WTC11 (cell line): ENCODE results near the gene PROSER3. TPM values are rescaled to one million over a fixed set of nuclear protein-coding genes. Genes with fewer than 3 reads are reported as not detected.

Experiments used
- total RNA-seq: library from RNA; stranded (reverse); gene quantifications from 3 replicates; pipeline ENCODE4 v1.2.3, GENCODE V29; 2021

Gene PROSER3
- total RNA-seq, 1 experiment from 2014 or later = 32.9 TPM

Other genes with a start within 250 kb of the PROSER3 start
- gene DMKN, start 244.5 kb upstream of the PROSER3 start, total RNA-seq = 284 to 302 TPM (median 285 TPM) in 3 replicates
- gene SBSN, start 229.9 kb upstream of the PROSER3 start, total RNA-seq = 0.15 to 0.39 TPM in 2 of 3 replicates, not detected in the other
- 0.20 to 0.30 TPM in 2 of 3 replicates, not detected in the other for gene GAPDHS, start 224.7 kb upstream of the PROSER3 start, total RNA-seq
- 132 to 135 TPM (median 132 TPM) in 3 replicates for gene TMEM147, start 212.6 kb upstream of the PROSER3 start, total RNA-seq
- gene ATP4A, start 194.5 kb upstream of the PROSER3 start, total RNA-seq = 0.59 to 1.2 TPM (median 1.1 TPM) in 3 replicates
- not detected in 3 replicates for gene PMIS2, start 172.0 kb upstream of the PROSER3 start, total RNA-seq
- gene HAUS5, start 145.4 kb upstream of the PROSER3 start, total RNA-seq = 23.5 to 25.4 TPM (median 24.4 TPM) in 3 replicates
- 84.7 to 94.9 TPM (median 88.6 TPM) in 3 replicates for gene RBM42, start 129.1 kb upstream of the PROSER3 start, total RNA-seq
- 1.4 to 1.9 TPM (median 1.7 TPM) in 3 replicates for gene ETV2, start 116.4 kb upstream of the PROSER3 start, total RNA-seq
- gene COX6B1, start 109.9 kb upstream of the PROSER3 start, total RNA-seq = 523 to 536 TPM (median 526 TPM) in 3 replicates
- gene UPK1A, start 91.7 kb upstream of the PROSER3 start, total RNA-seq = 1.6 to 3.0 TPM (median 2.7 TPM) in 3 replicates
- gene ZBTB32, start 53.6 kb upstream of the PROSER3 start, total RNA-seq = 0.11 to 0.34 TPM (median 0.18 TPM) in 3 replicates
- gene KMT2B, start 40.2 kb upstream of the PROSER3 start, total RNA-seq = 53.6 to 66.6 TPM (median 58.1 TPM) in 3 replicates
- 9.9 to 12.7 TPM (median 12.3 TPM) in 3 replicates for gene IGFLR1, start 15.7 kb upstream of the PROSER3 start, total RNA-seq
- gene U2AF1L4, start 12.8 kb upstream of the PROSER3 start, total RNA-seq = 19.7 to 20.9 TPM (median 20.8 TPM) in 3 replicates
- gene PSENEN, start 12.5 kb upstream of the PROSER3 start, total RNA-seq = 80.3 to 85.3 TPM (median 84.0 TPM) in 3 replicates
- 4.7 to 6.4 TPM (median 5.6 TPM) in 3 replicates for gene LIN37, start 9.6 kb upstream of the PROSER3 start, total RNA-seq
- 1.4 to 2.5 TPM (median 1.7 TPM) in 3 replicates for gene HSPB6, start 1.1 kb upstream of the PROSER3 start, total RNA-seq
- 36.8 to 43.9 TPM (median 39.8 TPM) in 3 replicates for gene ARHGAP33, start 17.4 kb downstream of the PROSER3 start, total RNA-seq
- gene PRODH2, start 54.7 kb downstream of the PROSER3 start, total RNA-seq = 0.14 TPM in 1 of 3 replicates, not detected in the others
- 0.61 to 1.7 TPM (median 1.7 TPM) in 3 replicates for gene NPHS1, start 94.3 kb downstream of the PROSER3 start, total RNA-seq
- 4.7 to 5.3 TPM (median 4.9 TPM) in 3 replicates for gene KIRREL2, start 98.7 kb downstream of the PROSER3 start, total RNA-seq
- gene APLP1, start 110.4 kb downstream of the PROSER3 start, total RNA-seq = 15.5 to 24.0 TPM (median 20.2 TPM) in 3 replicates
- 10.6 to 13.9 TPM (median 12.8 TPM) in 3 replicates for gene NFKBID, start 142.4 kb downstream of the PROSER3 start, total RNA-seq
- gene HCST, start 144.4 kb downstream of the PROSER3 start, total RNA-seq = 1.8 to 1.9 TPM (median 1.8 TPM) in 3 replicates
- 0.34 to 0.55 TPM (median 0.46 TPM) in 3 replicates for gene TYROBP, start 150.1 kb downstream of the PROSER3 start, total RNA-seq
- 20.6 to 26.4 TPM (median 24.8 TPM) in 3 replicates for gene LRFN3, start 178.2 kb downstream of the PROSER3 start, total RNA-seq
- gene SDHAF1, start 237.0 kb downstream of the PROSER3 start, total RNA-seq = 19.5 to 20.8 TPM (median 20.4 TPM) in 3 replicates